ENCODE results near the gene PSTPIP1.
A peak's percentile ranks its signal among the peaks of the same experiment; 100 is the strongest.

The PSTPIP1 gene

GRCh38 chr15:77046704-77047412, 51.9 kb downstream of the PSTPIP1 start:
- DNase-seq (ENCODE audit: low read depth), result no peak
- no peak overlapping the region for H3K4me3 ChIP-seq (ENCODE audit: low read depth, low read length)
- TF ChIP-seq CTCF (IDR thresholded peaks at IDR 0.05; ENCODE audit: control insufficient read depth, extremely low read depth, insufficient read depth), result no peak

- no peak for DNase-seq (ENCODE audit: low read depth)
- TF ChIP-seq CTCF (IDR thresholded peaks at IDR 0.05; ENCODE audit: control insufficient read depth, extremely low read depth, insufficient read depth), result no peak
- H3K4me3 ChIP-seq (ENCODE audit: low read depth, low read length), result no peak overlapping the region
Observed at GRCh38 chr15:77048135-77048876, 53.4 kb downstream of the PSTPIP1 start.

GRCh38 chr15:77052556-77052955, 57.6 kb downstream of the PSTPIP1 start:
- TF ChIP-seq CTCF (IDR thresholded peaks at IDR 0.05; ENCODE audit: control insufficient read depth, extremely low read depth, insufficient read depth), result no peak
- H3K4me3 ChIP-seq (ENCODE audit: low read depth, low read length), result no peak overlapping the region
- DNase-seq (ENCODE audit: low read depth), result peak; percentile 55

- no peak for DNase-seq (ENCODE audit: low read depth)
- no peak overlapping the region for H3K4me3 ChIP-seq (ENCODE audit: low read depth, low read length)
- TF ChIP-seq CTCF (IDR thresholded peaks at IDR 0.05; ENCODE audit: control insufficient read depth, extremely low read depth, insufficient read depth), result no peak
Observed at GRCh38 chr15:77053709-77054108, 58.8 kb downstream of the PSTPIP1 start.

- no peak for DNase-seq (ENCODE audit: low read depth)
- TF ChIP-seq CTCF (IDR thresholded peaks at IDR 0.05; ENCODE audit: control insufficient read depth, extremely low read depth, insufficient read depth), result no peak
- H3K4me3 ChIP-seq (ENCODE audit: low read depth, low read length), result no peak overlapping the region
Observed at GRCh38 chr15:77057072-77057471, 62.1 kb downstream of the PSTPIP1 start.

GRCh38 chr15:77057685-77058084, 62.8 kb downstream of the PSTPIP1 start:
- TF ChIP-seq CTCF (IDR thresholded peaks at IDR 0.05; ENCODE audit: control insufficient read depth, extremely low read depth, insufficient read depth), result no peak
- DNase-seq (ENCODE audit: low read depth), result no peak
- H3K4me3 ChIP-seq (ENCODE audit: low read depth, low read length), result no peak overlapping the region

Data from LNCaP clone FGC (cell line).